Epithelial cell of proximal tubule (primary cell): Measurements from ENCODE around the gene ANKRD33. TPM values are rescaled to one million over a fixed set of nuclear protein-coding genes. Genes with fewer than 3 reads are reported as not detected.
A peak's percentile ranks its signal among the peaks of the same experiment; 100 is the strongest.

Source experiments
- DNase-seq: peaks from one replicate; pipeline ENCODE4 v3.0.0-alpha.2; 2011; ENCODE audit warnings: low read depth
- H3K4me3 ChIP-seq: 2 replicates; pipeline ENCODE4 v1.5.1; 2011; ENCODE audit warnings: low read depth, mild to moderate bottlenecking, low read length
- total RNA-seq: library from RNA; depleted of rRNA; stranded (reverse); fragments of >200 nt; gene quantifications from 2 replicates; pipeline ENCODE4 v1.2.3, GENCODE V29; 2015
- TF ChIP-seq, protein P1 (sequence below): conservative IDR thresholded peaks from 2 replicates; pipeline ENCODE4 v1.5.1; 2012; ENCODE audit warnings: low read depth, mild to moderate bottlenecking, low read length

The ANKRD33 gene
- total RNA-seq, 1 donor from 2014 or later, result not detected

DNA sequence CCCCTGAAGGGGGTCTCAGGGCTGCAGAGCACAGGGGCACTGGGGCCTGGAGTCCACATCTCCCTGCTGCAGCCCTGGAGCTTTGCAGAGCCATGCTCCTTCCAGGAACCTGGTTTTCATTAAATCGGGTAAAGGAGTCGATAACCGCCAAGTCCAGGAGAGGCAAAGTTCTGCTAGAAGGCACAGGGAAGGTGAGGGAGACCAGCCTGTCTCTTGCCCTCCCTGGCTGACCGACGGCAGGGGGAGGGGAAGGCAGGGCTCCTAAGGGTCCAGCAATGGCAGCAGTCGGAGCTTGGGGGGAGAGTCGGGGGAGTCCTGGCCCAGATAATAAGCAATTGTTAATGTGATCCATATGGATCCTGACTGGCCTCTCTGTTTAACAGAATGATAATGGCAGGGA lies 42.4 kb upstream of the ANKRD33 start:
- no peak overlapping the region for H3K4me3 ChIP-seq
- DNase-seq, result no peak
- TF ChIP-seq, protein P1, sequence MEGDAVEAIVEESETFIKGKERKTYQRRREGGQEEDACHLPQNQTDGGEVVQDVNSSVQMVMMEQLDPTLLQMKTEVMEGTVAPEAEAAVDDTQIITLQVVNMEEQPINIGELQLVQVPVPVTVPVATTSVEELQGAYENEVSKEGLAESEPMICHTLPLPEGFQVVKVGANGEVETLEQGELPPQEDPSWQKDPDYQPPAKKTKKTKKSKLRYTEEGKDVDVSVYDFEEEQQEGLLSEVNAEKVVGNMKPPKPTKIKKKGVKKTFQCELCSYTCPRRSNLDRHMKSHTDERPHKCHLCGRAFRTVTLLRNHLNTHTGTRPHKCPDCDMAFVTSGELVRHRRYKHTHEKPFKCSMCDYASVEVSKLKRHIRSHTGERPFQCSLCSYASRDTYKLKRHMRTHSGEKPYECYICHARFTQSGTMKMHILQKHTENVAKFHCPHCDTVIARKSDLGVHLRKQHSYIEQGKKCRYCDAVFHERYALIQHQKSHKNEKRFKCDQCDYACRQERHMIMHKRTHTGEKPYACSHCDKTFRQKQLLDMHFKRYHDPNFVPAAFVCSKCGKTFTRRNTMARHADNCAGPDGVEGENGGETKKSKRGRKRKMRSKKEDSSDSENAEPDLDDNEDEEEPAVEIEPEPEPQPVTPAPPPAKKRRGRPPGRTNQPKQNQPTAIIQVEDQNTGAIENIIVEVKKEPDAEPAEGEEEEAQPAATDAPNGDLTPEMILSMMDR, result no peak

DNA sequence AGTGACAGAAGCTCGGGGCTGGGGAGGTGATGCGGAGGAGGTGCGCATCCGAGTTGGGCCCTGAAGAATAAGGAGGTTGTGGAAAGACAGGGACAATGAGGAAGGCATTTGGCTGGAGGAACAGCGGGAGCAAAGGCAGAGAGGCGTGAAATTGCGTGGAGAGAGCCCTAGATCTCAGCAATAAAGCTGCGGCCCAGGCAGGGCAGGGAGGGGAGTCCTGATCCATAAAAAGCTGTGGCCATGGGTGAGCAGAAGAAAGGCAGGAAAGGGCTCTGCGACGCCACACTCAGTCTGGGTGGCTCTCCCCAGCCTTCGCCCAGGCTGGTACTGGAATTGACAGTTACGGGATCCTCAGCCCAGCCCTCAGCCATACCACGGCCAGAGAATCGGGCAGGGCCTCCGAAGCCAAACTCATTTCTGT lies 41.6 kb upstream of the ANKRD33 start:
- no peak for DNase-seq
- peak overlapping the region; percentile 86 for H3K4me3 ChIP-seq
- TF ChIP-seq, protein P1, result no peak

DNA sequence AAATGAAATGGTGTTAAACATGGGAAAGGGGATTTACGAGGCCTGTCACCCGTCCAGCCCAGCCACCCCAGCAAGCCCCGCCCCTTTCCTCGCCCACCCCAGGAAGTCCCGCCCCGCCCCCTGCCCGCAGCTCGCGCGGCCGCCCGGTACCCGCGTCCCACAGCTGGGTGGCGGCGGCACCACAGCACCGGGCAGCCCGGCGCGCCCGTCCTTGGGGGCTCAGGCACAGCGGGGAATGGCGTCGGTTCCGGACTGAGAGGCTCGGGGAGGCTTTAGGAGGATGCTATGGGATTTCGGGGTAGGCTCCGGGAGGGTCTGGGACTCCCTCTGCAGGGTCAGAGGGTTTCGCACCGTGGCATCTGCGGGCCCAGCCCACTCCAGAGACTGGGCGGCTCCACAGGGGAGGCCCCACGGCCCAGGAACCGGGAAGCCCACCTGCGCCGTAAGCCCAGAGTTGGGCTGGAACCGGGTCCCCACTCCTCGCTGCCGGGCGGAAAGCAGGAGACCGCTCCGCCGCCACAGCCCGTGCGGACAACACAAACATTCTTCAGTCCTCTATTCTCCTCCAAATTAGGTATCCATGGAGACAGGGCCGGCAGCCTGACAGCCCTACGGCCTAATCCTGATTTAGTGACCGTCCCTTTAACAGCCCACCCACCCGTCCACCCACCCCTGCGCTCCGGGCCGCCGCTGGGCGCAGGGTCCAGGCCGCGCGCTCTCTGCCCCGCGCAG lies 40.8 kb upstream of the ANKRD33 start:
- TF ChIP-seq, protein P1, result no peak
- no peak for DNase-seq
- peak overlapping the region; percentile 86 for H3K4me3 ChIP-seq

DNA sequence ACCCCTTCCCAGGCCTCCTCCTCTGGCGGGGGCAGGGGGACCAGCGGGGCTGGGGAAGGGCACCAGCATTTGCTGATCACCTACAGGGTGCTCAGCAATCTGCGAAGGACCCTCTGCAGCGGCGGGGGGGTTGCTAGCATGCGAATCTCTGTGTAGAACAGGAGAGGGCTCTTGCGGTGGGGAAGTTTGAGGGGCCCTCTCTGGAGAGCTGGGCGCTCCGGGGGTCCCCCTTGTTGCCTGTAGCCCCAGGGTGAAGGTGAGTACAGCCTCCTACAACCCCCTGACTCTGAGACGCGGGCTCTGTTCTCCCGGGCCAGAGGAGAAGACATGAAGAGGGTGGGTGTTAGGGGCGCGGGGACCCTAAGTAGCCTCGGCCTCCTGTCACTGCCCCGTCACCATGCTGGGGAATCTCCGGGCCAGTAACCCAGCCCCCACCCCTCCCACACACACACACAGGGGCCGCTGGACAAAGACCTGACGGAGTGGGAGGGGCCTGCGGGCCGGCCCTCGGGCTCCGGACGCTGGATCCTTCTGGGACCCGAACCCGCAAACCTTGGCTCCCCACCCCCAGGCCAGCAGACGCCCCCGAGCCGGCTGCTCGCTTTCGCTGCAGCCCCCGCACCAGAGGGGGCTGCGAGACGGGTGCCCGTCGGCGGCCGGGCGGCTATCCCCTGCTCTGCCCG lies 40.1 kb upstream of the ANKRD33 start:
- TF ChIP-seq, protein P1, result no peak
- no peak for DNase-seq
- peak overlapping the region; percentile 86 for H3K4me3 ChIP-seq

DNA sequence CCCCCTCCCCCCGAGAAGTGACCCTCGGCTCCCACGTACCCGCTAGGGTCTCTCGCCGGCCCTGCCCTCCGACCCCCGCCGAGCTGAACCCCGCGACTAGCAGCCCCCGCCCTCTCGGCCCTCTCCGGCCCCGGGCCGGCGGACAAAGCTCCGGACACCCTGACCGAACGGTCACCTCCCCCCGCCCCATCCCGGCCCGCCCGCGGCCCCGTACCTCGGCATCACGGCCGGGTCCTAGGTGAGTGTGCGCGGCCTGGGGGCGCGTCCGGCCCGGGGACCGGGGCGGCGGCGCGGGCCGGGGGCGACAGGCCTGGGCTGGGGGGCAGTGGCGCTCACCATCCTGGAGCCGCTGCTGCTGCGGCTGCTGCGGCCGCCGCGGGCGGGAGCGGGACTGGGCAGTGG lies 39.6 kb upstream of the ANKRD33 start, which contains the start of gene FIGNL2:
TSS of gene FIGNL2 (minus strand) at position 393 of the 402 bp plus-strand sequence. CDS start 26,305 bp downstream, outside the sequence.
- DNase-seq, result no peak
- peak within 1 kb of the TSS; percentile 86 for H3K4me3 ChIP-seq
- TF ChIP-seq, protein P1, result no peak

DNA sequence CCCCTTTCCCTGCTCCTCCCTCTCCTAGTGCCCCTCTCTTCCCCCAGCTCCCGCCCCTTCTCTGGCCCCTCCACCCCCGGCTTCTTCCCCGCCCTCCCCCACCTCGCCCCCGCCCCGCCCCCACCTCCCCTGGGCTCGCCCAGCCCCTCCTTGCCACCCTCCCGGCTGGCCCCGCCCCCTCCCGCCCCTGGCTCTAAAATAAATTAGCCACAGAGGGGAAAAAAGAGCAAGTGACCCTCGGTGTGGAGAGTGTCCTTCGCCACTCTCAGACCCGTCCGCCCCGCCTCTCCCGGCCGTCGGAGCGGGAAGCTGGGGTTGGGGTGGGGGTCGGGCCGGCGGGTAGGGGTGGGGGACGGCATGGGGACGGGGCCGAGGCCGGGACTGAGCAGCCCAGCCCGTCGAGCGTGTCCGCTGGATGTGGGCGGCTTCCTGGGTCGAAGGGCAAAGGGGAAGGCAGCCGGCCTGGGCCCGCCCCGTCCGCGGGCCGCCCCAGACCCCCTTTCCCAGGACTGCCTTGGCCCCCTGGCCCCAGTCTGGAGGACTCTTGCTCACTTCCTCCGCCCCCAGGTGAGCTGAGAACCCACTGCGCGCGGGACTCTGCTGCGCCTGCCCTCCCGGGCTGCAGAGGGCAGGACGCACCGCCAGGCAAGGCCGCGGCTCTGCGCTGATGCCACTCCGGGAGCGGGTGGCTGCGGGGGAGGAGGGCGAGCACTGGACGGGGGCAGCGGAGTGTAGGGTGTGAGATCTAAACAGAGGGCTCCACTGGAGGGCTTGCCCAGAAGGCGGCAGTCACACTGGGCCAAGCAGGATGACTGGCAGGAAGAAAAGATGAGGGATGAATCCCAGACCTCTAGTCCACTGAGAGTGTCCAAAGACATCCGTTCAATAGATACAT lies 38.8 kb upstream of the ANKRD33 start:
- DNase-seq, result no peak
- H3K4me3 ChIP-seq, result peak overlapping the region; percentile 49
- TF ChIP-seq, protein P1, result peak; percentile 42
